ENCODE measurements around the gene C1S.
"Not testable (repeated sequence)": the region's sequence is repeated elsewhere in the genome, so short reads cannot be mapped to it uniquely, and the experiment has no call there.

C1S gene

DNA sequence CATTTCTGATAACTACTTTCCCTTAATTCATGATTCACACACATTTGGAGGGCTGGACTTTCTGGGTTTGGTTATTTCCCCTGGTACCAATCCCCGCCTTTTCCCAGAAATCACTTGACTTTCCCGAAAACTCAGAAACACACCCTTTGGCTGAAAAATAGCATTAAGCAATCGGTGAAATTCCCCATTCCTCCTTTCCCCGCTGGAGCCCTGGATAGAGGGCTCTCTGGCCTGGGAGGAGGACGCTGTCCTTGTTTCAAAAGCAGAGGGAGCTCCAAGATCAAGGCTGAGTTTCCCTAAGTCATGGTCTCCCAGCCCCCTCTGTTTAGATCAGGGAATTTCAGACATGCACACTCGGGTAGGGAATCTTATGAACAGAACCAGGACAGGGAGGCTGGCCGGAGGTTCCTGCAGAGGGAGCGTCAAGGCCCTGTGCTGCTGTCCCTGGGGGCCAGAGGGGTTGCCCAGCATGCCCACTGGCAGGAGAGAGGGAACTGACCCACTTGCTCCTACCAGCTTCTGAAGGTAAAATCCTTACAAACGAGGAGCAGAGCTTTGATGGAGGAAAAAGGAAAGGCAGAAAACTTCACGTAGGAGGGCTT is at the start of gene C1S:
Gene C1S, plus strand, starts transcription at position 366 of the 602 bp plus-strand sequence. CDS start 1,195 bp downstream, outside the sequence.
- no peak for DNase-seq

DNA sequence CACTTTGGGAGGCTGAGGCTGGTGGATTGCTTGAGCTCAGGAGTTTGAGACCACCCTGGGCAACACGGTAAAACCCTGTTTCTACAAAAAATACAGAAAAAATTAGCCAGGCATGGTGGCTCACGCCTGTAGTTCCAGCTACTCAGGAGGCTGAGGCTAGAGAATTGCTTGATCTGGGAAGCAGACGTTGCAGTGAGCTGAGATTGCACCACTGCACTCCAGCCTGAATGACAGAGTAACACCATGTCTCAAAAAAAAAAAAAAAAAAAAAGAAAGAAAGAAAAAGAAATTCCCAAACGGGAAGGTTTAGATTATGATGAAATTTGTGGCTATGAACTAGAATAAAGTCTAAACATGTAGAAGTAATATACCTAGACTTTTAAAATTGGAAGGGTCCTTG is 49.1 kb upstream of the C1S start:
- not testable (repeated sequence) for DNase-seq

DNA sequence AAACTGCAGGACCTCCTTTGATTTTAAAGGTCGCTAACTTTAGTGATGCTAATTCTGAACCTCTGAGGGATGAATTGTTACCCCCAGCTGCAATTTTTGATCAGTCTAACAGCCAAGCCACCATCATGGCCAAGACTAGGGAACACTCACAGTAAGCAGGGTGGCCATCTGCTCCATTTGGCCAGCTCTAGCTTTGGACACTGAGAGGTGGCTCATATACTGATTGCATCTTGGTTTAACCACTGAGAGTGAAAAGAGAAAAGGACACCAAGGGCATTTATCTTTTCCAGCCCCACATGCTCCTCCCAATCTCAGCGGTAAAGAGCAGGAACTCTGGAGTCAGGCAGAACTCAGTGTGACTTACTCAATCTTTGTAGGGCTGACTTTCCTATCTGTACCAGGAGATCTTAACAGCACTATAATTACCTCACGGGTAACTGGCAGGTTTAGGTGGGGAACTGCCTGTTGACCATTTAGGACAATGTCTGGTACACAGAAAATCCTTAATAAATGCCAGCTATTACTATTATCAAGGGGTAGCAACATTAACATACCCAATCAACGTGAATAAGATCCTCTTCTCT is 48.4 kb upstream of the C1S start:
- no peak for DNase-seq

DNA sequence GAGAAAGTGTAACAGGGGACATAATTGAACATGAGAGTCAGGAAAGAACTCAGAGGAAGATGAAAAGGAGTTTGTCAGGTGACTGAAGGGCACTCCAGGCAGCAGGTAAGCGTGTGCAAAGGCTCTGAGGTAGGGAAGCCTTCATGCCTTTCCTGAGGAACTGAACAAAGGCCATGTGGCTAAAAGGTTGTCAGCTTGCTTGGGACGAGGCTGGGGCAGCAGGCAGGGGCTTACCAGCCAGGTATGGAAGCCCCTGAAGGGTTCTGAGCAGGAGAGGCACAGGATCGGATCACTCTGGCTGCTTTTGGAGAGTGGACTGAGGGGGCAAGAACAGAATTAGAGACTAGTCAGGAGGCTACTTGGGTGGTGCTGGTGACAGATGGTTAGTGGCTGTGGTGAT is 47.4 kb upstream of the C1S start:
- no peak for DNase-seq

DNA sequence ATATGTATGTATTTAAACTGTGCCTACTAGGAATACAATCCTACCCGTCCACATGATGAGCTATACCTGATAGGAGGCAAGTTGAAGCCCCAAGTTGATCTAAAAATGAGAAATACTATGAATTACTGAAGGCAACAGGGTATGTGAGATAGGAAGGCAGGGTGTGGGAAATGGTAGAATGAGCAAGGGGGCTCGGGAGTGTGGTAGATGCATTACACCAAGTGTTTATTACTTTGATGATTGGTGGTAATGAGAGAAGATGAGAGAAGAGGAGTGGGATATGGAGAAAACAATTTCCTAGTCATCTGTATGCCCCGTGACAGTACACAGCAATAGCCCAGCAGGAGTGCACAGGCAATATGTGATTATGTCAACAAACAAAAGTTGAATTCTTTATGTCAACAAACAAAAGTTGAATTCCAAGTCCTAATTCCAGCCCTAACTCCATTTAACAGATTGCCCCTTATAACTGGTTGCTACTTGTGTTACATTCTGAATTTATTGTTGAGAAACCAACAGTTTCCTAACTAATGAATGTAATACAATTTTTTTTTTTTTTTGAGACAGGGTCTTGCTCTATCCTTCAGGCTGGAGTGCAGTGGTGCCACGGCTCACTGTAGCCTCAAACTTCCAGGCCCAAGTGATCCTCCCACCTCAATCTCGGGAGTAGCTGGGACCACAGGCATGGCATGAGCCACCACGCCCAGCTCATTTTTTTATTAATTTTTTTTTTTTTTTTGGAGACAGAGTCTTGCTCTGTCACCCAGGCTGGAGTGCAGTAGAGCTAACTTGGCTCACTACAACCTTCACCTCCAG is 44.8 kb upstream of the C1S start:
- no peak for DNase-seq

DNA sequence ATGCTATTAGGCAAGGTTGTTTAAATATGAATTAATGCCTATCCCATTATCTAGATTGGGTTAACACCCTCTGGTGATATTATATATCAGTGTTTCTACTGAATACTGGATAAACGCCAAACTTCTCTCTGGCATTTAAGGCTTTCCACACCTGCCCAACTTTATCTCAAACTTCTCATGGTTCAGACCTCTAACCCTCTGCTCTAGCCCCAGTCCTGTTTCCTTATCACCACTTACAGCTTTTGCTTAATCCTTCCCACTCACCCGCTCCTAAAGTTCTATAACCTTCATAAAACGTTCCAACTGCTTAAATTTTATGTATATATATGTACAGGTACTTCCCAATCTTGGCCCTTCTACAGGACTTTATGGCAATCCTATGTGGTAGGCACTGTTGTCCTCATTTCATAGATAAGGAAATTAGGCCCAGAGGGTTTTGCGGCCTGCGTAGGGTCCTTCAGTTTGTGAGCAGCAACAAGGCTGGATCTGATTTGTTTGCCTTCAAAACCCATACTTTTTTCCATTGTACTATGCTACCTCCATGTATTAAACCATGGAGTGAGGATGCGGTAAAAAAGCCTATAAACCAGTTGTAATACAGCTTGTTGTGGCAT is 43.5 kb upstream of the C1S start:
- DNase-seq, result no peak

DNA sequence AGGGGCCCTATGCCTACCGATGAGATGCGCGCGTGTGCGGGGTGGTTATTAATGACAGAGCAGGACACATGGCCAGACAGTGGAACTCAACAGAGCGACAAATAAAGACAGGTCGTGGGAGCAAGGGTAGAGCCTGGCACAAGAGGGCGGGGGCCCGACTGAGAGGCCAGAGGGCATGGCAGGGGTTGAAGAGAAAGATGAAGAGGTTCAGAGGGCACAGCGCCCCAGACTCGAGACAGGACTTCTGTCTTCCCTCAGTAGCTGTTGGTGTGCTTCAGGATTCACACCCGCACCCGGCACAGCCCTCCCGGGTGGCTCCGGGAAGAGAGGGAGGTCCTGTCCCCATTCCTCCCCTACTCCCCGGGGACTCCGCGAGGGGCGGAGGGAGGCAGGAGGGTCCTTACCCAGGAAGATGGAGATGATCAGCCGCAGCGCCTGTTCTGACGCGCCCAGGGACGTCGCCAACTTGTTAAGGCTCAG is 42.6 kb upstream of the C1S start:
- DNase-seq, result no peak

DNA sequence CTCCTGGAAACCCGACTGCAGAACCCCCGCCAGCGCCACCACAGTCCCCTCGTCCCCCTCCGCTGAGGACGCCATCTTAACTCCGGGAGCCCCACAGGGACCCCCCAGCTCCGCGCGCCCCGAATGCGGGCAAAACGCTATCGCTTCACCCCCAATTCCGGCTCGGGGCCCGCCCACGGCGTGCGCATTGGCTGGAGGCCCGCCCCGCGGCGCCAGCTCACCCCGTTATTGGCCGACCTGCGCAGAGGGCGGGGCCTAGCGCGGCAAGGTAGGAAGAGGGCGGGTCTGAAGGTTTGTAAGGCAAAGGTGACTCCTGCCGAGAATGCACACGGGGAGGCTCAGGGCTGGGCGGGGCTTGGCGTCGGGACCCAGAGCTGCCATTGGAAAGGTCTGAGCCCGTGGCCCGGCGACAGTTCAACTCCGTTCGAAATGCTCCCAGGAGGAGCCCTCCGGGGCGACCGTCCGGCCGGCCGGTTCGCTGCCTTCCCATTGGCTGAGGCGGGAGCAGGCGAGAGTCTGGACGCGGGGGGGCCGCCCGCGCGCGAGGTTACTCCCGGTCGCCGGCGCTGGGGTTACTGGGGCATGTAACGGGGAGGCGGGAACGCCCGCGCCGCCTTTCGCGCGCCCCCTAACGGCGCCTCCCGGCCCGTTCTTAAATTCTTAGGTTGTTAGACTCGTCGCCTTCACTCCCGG is 42.0 kb upstream of the C1S start, which contains the start of gene LPCAT3:
Gene LPCAT3, minus strand, starts transcription at position 127 of the 693 bp plus-strand sequence. Its CDS starts 52 bp downstream, at position 75.
- peak; percentile 98 for DNase-seq

DNA sequence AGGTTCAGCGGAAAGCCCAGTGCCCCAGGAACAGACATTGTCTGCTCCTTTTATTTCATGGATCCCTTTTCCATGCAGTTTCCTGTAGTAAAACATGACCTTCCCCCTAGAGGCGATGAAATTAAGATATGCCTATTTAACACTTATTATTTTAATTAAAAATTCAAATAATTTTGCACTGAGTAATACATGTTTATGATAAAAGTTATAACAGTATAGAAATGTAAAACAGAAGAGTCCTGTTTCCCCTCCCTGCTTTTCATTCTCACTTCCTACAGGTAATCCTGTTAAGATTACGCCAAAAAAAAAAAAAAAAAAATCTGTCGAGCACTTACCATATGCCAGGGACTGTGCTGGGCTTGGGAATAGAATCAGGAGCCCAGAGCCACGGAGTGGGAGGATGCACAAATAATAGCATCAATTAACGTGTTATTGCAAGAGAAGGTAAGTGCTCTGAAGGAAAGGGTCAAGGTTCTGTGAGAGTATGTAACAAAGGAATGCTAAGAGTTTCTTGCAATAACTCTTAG is 41.4 kb upstream of the C1S start:
- peak; percentile 48 for DNase-seq

DNA sequence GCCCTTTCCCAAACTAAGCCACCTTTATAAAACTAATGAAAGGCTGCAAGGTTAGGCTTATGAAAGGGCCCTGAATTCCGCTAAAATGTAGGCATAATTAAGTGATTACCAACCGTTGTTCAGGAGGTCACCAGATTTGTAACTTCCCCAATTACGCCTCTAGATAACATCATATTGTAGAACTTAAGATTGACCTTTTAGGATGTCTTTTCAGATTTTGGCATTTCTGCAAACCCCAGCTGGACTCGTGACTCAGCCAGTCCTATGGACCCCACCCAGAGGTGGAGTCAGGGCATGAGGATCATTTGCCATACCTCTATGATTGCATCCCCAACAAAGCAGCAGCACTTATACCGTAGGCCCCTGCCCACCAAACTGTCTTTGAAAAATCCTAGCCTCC is 38.6 kb upstream of the C1S start:
- no peak for DNase-seq

DNA sequence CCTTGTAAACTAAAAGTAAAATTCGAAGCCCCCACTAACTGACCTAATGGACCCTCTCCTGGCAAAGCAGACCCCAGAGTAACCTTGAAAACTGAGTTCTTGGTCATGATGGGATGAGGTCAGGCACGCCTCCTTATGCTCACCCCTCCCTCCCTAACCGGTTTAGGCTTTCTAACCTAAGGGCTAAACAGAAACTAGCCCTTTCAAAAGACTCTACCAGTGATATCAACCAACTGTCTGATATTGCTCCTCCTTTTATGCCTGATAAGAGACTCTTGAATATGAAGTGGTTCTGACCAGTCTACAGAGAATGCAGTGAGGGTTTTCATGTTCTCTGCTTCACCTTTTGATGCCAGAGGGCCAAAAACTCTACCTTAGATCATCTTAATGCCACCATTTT is 37.4 kb upstream of the C1S start:
- no peak for DNase-seq

DNA sequence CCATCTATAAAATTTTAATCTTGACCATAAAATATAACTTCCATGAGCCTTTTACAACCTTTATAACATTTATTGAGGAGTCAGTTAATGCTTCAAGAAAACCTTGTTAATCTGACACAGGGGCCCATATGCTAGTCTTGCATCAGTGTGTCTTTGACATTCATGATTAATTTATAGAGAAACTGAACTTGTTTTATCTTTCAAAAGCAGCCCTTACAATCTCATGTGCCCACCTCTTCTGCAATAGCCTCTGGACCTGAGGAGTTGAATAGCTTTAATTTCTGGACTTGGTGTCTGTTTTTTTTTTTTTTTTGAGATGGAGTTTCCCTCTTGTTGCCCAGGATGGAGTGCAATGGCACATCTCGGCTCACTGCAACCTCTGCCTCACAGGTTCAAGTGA is 33.7 kb upstream of the C1S start:
- DNase-seq, result no peak

DNA sequence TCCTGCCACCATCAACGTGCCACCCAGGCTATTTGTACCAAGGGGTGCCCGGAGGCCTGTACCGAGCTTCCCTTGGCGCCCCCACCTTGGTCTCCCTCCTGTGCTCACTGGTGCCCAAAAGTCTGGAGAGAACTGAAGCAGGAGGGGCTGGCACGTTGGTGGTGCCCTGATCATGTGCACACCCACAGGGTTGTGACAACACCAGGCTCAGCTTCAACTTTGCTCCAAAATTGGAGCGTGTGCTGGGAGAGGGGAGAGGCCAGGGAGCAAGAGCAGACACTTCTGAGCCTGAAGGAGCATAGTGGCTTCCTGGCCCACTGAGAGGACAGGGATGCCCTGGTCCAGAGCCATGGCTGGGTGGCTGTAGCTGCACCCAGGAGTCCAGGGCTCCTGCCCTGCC is 29.2 kb upstream of the C1S start:
- no peak for DNase-seq

DNA sequence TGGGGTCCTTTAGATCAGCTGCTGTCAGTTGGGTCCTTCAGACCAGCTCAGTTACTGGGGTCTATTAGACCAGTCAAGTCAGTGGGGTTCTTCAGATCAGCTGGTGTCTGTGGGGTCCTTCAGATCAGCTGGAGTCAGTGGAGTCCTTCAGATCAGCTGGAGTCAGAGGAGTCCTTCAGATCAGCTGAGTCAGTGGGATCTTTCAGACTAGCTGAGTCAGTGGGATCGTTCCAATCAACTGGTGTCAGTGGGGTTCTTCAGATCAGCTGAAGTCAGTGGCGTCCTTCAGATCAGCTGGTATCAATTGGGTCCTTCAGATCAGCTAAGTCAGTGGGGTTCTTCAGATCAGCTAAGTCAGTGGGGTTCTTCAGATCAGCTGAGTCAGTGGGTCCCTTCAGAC is 27.5 kb upstream of the C1S start:
- DNase-seq, result no peak

DNA sequence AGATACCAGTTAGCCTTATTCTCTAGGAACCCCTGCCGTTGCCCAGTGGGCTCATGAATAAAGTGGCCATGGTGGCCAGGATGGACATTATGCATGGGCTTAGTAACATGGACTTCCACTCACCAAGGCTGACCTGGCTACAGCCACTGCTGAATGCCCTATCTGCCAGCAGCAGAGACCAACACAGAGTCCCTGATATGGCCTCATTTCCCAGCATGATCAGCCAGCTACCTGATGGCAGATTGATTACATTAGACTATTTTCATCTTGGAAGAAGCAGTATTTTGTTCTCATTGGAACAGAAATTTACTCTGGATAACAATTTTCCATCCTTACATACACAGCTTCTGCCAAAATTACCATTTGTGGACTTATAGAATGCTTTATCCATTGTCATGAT is 26.1 kb upstream of the C1S start:
- no peak for DNase-seq

DNA sequence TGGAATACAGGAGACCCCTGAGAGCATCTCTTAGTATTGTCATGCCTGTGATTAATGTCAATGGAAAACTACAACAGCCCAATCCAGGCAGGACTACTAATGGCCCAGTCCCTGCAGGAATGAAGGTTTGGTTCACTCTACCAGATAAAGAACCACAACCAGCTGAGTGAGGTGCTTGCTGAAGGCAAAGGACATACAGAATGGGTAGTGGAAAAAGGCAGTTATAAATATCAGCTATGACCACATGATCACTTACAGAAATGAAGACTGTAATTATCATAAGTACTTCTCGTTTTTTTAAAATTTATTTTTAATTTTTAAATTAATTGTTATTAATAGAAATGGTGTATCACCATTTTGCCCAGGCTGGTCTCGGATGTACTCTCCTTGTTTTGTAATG is 25.1 kb upstream of the C1S start:
- no peak for DNase-seq

DNA sequence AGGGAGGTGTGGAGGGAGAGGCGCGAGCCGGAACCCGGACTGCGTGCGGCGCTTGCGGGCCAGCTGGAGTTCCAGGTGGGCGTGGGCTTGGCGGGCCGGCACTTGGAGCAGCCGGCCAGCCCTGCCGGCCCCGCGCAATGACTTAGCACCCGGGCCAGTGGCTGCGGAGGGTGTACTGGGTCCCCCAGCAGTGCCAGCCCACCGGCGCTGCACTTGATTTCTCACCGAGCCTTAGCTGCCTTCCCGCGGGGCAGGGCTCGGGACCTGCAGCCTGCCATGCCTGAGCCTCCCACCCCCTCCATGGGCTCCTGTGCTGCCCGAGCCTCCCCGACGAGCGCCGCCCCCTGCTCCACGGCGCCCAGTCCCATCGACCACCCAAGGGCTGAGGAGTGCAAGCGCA is 23.1 kb upstream of the C1S start:
- DNase-seq, result not testable (repeated sequence)

DNA sequence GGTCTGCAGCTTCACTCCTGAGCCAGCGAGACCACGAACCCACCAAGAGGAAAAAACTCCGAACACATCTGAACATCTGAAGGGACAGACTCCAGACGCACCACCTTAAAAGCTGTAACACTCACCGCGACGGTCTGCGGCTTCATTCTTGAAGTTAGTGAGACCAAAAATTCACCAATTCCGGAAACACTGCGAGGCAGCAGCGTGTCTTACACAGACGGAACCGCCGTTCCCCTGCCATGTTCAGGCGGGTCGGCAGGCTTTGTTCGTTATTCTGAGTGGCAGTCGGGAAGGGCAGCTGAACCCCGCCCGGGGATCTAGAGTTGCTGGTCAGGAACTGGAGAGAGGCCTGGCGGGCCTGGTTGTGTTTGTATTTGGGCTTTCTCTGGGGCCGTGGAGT is 21.9 kb upstream of the C1S start:
- no peak for DNase-seq

DNA sequence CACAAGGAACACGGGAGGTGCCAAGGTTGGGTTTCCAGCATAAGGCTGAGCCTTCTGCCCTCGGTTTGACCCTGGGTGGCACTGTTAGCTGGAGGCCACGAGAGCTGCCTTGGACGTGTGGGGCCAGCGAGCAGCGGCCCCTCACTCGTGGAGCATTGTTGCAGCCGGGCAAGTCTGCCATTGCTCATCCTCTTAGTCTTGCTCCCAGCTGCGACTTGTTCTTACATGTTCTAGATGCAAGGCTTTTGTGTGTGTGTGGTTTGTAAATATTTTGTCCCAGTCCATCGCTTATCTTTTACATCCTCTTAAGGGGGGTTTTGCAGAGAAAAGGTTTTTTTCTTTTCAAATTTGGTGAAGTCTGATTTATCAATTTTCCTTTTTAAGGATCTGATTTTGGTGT is 21.1 kb upstream of the C1S start:
- DNase-seq, result no peak

DNA sequence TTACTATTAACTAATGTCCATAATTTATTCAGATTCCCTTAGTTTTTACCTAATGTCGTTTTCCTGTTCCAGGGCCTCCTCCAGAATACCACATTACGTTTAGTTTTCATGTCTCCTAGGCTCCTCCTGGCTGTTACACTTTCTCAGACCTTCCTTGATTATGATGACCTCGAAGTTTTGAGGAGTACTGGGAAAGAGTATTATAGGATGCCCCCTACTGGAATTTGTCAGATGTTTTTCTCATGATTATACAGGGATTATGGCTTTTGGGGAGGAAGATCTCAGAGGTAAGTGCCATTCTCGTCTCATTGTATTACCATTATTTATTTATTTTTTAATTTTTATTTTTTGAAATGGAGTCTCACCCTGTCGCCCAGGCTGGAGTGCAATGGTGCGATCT is 17.7 kb upstream of the C1S start:
- DNase-seq, result peak; percentile 31

DNA sequence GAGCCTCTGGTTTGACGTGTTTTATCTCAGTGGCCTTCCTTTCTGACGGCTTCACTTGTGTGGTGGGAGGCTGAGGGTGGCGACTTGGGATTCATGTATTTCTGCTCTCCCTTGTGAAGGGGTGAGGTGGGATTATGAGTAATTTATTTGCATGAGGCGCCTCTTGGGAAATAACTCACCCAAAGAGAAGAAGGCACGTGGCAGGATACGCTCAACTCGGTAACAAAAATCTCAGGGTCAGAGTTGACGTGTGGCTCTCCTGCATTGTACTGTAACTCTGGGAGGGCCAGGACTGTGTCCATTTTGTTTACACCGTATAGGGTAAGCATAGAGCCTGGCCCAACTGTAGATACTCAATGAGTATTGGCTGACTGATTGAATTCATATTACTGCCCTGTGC is 14.6 kb upstream of the C1S start:
- no peak for DNase-seq

DNA sequence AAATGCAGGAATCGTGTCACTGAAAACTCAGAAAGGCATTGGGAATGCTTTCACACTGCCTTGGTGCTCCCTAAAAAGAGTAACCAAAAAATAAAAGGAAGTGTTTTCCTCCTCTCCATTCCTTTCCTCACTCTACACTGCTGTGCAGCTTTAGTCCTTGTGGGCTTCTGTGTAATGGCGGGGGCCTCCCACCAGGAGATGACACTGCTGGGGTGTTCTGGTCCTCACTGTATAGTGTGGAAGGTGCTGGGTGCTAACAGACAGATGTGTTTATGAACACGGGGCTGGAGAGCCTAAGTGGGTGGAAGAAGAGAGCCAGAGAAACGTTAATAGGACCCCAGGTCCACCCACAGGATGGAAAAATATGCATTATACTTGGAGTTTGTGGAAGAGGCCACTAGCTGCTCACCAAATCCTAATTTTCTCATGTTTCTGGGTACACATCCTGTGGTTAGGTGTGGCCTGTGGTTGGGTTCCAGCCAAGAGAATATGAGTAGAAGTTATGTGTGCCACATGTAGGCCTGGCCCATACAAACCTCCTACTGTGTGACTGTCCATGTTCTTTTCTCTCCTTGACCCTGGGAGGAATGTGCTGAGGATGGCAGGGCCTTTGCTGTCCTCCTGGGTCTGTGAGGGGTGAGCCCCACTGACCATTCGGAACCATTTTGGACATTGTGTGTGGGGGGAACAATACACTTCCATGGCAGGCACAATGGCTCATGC is 14.0 kb upstream of the C1S start:
- DNase-seq, result no peak

Measured in NCI-H1105 treated with DMSO at 0.1 percent for 48 hours (cell line).